ENCODE data around the gene KRTAP17-1.
A peak's percentile ranks its signal among the peaks of the same experiment; 100 is the strongest.
"Not testable (repeated sequence)": the region's sequence is repeated elsewhere in the genome, so short reads cannot be mapped to it uniquely, and the experiment has no call there.

KRTAP17-1 gene, protein sequence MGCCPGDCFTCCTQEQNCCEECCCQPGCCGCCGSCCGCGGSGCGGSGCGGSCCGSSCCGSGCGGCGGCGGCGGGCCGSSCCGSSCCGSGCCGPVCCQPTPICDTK

DNA sequence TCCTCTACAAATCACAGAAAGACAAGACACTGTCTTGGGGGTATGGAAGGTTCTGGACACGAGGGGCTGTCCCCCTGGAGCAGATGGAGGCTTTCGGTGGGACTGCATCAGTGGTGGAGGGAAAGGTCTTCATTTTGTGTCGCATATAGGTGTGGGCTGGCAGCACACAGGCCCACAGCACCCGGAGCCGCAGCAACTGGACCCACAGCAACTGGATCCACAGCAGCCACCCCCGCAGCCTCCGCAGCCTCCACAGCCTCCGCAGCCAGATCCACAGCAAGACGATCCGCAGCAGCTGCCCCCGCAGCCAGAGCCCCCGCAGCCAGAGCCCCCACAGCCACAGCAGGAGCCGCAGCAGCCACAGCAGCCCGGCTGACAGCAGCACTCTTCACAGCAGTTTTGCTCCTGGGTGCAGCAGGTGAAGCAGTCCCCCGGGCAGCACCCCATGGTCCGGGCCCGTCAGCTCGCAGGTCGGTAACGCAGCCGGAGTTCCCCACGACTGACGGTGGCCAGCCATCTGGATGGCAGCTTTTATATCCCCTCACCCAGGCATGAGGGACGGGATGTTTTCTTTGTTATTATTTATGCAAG is at the start of gene KRTAP17-1:
Gene KRTAP17-1 (minus strand): TSS at position 507 of the 591 bp plus-strand sequence. CDS start 60 bp downstream, at position 447.
- no peak for DNase-seq

DNA sequence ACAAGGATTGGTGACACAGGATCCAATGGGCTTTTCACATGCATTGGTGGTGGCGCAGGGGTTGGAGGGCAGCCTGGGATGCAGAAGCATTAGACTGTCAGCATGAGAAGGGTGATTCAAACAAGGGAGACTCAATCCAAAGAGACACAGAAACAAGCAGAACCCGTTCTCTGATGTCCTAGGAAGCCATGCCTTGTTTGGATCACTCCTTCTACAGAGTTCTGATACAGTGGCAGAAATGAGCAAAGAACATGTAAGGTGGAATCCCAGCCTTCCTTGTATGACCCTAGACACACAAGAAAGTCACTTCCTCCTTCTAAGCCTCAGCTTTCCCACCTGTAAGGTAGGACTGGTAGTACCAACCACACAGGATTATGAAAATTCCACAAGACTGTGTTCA is 48.4 kb upstream of the KRTAP17-1 start:
- no peak for DNase-seq

DNA sequence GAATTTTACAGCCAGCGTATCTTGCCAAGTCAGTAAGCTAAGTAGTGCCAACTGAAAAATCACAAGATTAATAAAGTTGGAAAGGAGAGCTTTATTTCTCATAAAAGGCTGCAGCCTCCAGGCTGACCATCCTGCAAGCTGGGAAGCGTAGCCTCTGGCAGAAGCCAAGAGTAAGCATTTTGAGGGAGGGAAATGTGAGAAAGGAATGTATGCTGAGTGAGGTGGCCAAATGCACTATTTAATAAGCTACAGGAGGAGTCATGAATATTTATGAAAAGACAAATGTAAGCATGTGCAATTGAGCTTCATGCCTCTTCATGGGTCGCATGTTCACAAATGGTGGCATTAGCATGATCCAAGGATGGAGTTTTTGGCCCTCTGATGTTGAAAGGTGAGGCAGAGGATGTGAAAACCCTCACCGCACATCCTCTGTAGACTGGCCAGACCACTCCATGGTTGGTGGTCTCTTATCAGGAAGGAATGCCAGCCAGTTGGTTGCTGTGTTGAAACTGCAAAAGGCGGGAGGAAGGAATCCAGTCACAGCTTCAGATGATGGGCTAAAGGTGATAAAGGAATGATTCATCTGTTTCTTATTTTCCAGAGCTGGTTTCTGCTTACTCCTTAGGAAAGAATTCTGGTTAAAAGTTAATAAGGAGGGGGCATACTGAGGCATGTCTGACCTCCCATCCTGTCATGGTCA is 44.9 kb upstream of the KRTAP17-1 start:
- DNase-seq = peak; percentile 95

DNA sequence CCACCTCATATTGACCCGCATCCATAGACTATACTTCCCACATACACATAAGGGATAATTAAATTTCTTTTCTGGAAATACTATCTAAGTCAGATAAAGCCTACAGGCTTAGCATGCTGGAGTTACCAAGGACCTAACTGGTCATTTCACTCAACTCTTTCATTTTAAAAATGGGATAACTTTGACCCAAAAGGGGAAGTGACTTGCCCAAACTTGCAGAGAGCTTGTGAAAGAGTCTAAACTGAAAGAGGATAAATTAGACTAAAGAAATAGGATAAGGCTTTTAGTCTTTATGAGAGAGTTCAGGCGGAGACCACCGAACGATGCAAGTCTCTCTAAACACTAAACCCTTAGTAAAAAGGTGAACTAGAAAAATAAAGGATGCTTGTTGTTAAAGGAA is 39.0 kb upstream of the KRTAP17-1 start:
- DNase-seq = no peak

DNA sequence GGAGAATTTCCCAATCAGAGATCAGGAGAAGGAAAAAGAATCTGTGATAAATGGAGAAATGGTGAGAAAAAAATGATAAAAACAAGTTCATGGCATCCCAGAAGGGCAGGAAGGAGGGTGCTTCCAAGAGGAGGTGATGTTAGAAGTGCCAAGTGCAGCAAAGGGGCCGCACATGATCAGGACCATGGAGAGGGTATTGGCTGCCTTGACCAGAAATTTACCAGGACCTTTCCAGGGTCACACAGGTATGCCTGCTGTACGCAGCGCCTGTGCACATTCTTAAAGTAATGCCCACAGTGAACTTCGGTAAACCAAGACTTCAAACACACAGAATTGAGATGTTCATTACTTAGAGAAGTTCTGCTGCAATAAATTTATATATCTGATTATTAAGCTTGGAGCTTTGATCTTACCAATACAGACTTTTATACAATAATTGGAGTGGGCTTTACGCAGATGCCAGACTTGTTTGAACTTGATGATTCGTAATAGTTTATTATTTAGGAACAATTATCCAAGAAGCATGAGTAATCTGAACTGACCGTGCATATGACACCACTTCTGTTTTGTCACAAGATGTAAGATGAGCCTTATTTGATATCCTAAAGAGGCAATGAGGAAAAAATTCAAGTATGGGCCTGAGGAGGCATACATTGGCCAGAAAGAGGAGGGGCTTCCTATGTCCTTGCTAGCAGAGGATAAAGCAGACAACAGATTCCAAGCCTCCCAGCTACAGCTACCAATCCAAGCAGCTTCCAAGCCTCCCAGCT is 37.3 kb upstream of the KRTAP17-1 start:
- no peak for DNase-seq

DNA sequence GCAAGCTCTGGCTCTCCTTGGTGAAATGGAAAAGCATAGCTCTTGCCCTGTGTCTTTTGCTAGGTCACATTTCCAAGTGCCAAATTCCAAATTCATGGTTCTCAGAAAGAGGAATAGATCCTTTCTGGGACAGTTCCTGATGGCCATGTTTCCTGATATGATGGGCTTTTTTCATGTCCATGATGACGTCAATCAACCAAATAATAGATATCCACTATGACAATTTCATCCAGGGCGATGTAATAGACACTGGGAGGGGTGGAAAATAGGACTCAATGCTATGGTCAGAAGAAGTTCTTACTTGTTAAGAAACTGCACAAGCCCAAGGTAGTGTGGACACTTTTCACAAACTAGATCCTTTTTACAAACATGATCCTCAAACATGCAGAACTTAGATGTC is 35.7 kb upstream of the KRTAP17-1 start:
- DNase-seq = no peak

DNA sequence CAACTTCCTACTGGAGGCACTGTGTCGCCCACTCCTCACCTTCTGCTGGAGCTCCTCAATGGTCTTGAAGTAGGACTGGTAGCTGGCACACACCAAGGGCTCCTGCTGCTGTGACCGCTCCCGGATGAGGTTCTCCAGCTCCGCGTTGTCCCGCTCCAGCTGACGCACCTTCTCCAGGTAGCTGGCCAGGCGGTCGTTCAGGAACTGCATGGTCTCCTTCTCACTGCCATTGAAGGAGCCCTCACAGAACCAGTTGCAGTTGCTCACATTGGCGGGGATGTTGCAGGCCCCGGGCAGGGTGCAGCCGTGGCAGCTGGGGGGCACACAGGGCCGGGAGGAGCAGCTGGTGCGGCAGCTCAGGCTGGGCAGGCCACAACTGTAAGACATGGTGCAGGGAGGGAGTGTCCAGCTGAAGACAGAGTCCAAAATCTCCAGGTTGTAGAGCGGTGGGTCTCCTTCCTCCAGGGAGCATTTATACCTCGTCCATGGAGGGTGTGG is 34.9 kb upstream of the KRTAP17-1 start, which contains the start of gene KRT33A:
Gene KRT33A (minus strand): TSS at position 448 of the 498 bp plus-strand sequence. CDS start 61 bp downstream, at position 387.
- DNase-seq = not testable (repeated sequence)

DNA sequence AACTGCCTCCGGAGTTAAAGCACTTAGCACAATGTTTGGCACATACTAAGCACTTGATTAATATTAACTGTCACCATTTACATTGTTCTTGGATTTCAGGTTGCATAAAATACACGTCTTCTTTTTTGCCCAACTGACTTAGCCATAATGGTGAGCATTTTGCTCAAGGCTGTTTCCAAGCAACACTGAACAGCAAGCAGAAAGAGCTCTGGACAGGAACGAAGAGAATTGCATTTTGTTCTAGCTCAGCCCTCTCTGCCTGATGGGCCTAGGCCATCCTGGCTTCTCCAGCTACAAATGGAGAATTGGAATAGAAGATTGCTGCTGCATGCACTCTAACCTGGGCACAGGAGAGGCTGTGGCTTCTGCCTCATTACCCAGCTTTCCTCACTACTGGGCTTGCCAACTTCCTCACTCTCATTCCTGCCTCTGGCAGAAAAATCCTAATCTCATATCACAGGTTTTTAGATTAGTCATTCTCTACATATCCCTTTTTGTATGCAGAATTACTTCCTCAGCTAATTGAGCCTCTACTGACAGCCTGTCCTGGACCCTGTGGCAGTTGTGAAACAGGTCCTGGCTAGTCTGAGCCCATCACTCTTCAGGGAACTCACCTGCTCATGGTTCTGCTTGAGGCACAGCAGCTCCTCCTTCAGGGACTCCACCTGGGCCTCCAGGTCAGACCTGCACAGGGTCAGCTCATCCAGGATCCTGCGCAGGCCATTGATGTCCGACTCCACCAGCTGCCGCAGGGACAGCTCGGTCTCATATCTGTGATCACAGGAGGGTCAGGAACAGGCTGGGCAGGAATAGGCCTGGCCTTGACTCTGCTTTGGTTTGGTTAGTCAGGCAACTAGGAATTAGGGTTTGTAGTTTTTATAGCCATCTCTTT is 32.6 kb upstream of the KRTAP17-1 start:
- no peak for DNase-seq

DNA sequence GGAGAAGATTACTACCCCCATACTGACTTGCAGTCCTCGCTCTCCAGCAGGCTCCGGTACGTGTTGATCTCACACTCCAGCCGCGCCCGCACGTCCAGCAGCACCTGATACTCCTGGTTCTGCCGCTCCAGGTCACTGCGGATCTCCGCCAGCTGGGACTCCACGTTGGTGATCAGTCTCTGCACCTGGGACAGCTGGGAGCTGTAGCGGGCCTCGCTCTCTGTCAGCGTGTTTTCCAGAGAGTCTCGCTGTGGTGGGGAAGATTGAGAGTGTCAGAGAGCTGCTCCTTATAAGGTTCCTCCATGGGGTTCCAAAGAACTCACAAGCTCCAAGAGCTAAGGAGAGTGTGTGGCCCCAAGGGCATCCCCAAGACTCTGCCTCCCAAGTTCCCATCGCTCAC is 30.9 kb upstream of the KRTAP17-1 start:
- not testable (repeated sequence) for DNase-seq

DNA sequence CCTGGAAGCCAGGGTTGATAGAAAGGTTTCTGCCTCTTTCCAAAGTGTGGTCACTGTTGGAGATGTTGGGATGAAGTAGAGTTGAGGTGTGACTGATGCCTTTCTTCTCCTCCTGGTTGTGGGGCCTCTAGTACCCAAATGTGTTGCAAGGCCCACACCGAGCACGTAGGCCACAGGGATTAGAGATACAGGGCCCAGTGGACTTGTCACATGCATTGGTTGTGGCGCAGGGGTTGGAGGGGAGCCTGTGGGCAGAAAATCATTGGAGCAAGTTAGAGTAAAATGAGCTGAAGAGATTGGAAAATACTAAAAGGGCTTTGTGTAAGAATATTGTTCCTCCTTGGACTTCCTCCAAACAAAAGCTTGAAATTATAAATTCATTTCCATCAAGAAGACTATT is 30.5 kb upstream of the KRTAP17-1 start:
- no peak for DNase-seq

DNA sequence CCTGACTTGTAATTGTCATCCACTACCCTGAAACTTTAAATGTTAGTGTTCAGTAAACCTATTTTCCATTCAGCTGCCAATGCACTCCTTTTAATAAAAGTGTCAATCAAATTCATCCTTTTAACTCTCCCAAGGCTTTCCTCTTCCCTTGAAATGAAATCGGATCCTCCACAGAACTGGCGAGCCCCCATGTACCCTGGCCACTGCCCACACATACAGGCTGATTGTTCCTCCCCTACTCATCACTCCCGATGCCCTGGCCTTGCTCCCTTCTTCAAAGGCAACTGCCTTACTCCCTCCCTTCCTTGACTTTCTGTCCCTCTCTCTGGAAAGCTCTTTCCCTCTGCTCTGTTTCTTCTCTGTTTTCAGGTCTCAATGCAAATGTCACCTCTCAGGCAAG is 27.5 kb upstream of the KRTAP17-1 start:
- no peak for DNase-seq

DNA sequence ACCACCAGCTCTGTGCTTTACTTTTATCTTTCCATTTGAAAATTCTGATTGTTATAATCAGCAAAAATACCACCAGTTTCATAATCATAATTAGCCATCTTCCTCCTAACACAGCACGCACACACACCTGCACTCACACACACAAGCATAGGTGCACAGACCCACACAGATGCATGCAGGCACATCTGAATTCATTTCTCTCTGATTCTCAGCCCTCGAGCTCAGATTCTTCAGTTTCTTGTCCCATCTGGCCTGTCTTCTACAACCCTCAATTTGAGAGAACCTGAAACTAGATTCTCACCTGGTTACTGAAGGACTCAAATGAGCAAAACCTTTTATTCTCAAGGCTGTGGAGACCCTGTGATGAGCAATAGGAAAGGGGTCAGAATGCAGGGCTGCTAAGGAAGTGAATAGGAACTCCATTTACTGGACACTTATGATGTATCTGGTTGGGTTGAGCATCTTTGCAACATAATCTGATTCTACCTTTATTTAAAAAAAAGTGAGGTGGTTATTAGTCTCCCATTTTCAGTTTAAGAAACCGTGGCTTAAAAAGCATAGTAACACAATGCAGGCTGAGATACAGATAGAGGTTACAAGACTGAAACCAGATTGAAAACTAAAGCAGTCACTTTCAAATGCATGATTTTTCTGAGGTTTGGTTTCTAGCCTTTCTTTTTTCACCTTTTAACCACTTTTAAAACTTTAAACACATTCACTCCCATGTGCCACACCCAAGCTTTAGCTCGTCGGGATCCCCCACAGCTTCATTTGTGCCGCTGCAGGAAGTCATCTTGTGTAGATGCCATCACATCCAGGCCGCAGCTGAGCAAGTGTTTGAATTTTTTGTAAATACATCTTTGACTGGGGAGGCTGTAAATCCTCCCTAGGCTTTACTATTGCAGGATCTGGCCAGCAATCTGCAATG is 25.7 kb upstream of the KRTAP17-1 start:
- no peak for DNase-seq

DNA sequence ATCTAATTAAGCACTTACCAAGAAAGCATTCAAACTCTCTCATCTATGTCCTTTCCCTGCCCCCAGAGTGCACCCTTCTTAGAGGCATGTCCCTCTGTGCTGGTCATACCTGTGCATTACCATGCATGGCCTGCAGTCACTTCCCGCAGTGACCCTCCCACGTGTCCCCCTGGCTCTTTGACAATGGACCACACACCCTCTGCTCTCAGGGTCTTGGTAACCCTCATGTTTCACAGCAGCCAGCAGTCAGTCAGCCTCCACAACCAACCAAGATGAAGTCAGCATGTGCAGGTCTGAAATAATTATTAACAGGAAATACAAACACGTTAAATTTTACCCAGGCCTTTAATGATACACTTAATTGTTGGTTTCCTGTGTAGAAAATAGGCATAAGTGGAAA is 25.0 kb upstream of the KRTAP17-1 start:
- peak; percentile 14 for DNase-seq

DNA sequence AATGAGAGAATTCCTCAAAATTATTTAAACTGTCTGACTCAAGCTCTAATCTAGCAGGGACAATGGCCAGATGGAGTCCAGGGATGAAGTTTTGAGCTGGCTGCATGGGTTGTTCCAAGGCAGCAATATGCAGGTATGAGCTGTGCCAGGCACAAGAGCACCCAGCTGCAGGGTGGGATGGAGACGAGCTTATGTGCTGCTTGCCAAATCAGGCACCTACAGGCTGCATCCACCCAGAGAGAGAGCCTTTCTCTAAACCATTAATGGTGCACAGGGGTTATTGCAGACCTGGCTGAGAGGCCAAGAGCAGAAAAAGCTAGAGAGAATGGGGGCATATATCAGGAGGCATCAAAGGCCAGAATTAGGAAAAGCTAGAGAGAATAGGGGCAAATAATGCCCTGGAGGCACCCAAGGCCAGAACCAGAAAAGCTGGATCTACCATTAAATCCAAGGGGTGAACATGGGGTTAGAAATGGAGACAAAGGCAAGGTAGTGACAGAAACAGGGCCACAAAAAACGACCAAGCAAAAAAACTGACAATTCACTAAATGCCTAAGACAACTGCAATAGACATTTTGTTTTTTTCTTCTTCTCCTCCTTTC is 24.2 kb upstream of the KRTAP17-1 start:
- no peak for DNase-seq

DNA sequence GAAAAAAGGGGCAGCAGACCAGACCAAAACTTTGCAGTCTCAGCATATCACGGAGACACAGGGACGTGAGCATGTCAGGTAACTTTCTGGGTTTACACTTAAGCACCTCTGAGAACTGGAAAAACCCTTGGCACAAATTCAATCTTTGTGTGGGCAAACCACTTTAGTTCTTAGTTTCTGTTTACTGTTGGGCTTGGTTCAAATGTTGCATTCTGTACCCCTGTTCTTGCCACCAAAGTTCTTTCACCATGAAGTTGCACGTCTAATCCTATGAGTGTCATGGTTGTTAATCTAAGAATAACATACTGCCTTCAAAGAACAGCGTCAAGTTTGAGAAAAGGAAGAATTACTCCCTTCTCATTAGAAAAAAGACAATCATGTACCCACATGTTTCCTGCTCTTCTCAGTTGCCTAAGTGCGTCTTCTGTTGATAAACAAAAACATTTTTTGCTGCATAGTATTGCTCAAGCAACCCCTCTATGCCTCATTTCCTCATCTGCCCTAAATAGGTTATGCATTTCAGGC is 23.5 kb upstream of the KRTAP17-1 start:
- DNase-seq = peak; percentile 41

DNA sequence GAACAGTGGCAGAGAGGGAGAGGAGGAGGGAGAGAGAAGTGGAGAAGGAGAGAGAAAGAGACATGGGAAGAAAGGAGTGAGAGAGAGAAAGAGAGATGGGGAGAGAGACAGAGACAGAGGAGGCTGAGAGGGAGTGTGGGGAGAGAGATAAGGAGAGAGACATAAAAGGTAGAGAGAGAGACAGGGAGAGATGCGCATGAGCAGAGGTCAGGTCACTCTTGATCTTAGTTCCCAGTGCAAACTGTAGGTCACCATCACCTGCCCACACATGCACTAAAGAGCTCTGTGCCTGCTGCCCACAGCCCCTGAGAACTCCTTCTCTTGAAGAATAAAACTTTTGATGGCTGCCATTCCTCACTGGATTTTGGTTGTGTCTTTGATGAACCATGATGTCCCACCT is 20.2 kb upstream of the KRTAP17-1 start:
- DNase-seq = no peak

DNA sequence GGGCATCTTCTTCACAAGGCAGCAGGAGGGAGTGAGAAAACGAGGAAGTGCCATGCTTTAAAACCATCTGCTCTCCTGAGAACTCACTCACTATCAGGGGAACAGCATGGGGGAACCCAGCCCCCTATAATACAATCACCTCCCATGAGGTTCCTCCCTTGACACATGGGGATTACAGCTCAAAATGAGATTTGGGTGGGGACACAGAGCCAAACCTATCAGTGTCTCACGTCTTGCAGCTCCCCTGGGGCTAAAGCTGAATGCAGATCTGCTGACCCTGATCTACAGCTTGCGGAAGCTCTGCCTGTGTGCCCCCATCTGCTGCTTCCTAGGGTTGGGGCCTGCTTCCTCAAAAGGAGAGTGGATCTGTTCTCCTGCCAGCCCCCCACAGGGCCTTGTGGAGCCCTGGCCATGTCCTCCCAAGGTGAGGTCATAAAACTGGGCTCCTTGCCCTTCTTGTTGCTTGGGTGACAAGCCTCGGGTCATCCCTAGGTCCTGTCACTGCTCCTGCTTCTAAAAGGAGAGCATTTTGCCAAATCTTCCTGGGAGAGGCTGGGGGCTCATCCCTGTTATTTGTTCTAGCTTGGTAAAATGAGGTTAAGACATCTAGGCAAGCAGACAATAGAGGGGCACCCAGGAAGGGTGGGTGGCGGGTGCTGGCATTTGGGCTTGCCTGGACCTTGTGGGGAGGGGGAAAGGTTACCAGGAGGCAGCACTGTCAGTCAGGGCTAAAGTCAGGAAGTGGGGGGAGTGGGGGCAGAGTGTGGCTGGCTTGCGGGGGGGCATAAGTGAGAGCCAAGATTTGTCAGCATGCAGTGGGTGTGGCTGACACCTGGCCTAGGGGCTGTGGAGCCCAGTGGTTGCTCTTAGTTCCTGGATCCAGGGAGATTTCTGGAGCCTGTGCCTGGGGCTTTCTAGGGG is 19.1 kb upstream of the KRTAP17-1 start:
- DNase-seq = no peak

DNA sequence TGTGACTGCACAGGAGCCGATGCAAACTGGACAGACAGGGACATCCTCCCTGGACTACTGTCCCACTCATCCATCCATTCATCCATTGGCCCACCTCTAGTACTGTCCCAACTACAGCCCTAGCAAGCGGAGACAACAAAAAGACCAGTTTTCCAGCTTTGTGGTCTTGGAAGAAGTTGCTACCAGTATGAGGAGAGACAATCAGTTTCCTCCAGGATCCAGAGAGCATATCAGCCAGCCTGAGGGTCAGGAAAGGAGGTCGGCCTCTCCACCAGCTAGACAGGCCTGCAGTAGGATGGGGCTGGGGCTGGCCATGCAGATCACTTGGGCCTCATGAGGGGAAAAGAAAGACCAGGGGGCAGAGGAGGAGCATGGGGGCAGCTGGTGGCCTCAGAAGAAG is 18.3 kb upstream of the KRTAP17-1 start:
- no peak for DNase-seq

DNA sequence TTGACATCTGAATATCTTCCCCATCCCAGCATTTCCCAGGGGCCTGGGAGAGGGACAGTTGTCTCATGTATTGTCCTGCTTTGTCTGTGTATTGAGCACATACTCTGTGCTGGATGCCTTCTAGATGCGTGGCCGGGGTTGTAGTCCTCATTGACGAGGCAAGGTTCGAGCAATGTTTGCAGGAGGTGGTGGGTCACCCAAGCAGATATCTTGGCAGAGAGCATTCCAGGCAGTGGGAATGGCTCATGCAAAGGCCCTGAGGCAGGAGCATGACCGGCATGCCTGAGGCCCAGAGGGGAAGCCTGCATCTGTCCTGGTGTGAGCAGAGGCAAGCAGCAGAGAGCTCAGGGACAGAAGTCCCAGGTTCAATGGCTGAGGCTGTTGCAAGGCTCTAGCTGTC is 17.6 kb upstream of the KRTAP17-1 start:
- DNase-seq = no peak

Measured in kidney glomerular epithelial cell (primary cell).